HEK293 (cell line): Measurements from ENCODE around the gene RTBDN.

Experiments
- BCL11B ChIP-seq: fragments of 450-650 bp; formaldehyde crosslinking; IDR thresholded peaks from 2 replicates; pipeline ENCODE4 v1.5.1; 2016; ENCODE audit warnings: low read depth, missing biosample characterization, missing genetic modification characterization
- KLF17 ChIP-seq: fragments of 450-650 bp; formaldehyde crosslinking; IDR thresholded peaks from 2 replicates; pipeline ENCODE4 v1.5.1; 2016; ENCODE audit warnings: missing biosample characterization, missing genetic modification characterization
- KLF7 ChIP-seq: fragments of 450-650 bp; formaldehyde crosslinking; IDR thresholded peaks from 2 replicates; pipeline ENCODE4 v1.5.1; 2016; ENCODE audit warnings: missing biosample characterization, missing genetic modification characterization, borderline replicate concordance
- OSR2 ChIP-seq: fragments of 450-650 bp; formaldehyde crosslinking; IDR thresholded peaks from 2 replicates; pipeline ENCODE4 v1.5.1; 2016; ENCODE audit warnings: missing biosample characterization, missing genetic modification characterization
- OVOL3 ChIP-seq: fragments of 450-650 bp; formaldehyde crosslinking; IDR thresholded peaks from 2 replicates; pipeline ENCODE4 v1.5.1; 2016; ENCODE audit warnings: missing biosample characterization, missing genetic modification characterization
- PRDM2 ChIP-seq: fragments of 450-650 bp; formaldehyde crosslinking; IDR thresholded peaks from 2 replicates; pipeline ENCODE4 v1.5.1; 2016; ENCODE audit warnings: missing biosample characterization, missing genetic modification characterization, borderline replicate concordance
- RBAK ChIP-seq: fragments of 450-650 bp; formaldehyde crosslinking; IDR thresholded peaks from 2 replicates; pipeline ENCODE4 v1.5.1; 2016; ENCODE audit warnings: missing biosample characterization, missing genetic modification characterization
- REPIN1 ChIP-seq: fragments of 450-650 bp; formaldehyde crosslinking; IDR thresholded peaks from 2 replicates; pipeline ENCODE4 v1.5.1; 2017; ENCODE audit warnings: missing biosample characterization, missing genetic modification characterization, low read depth
- SCRT2 ChIP-seq: fragments of 450-650 bp; formaldehyde crosslinking; IDR thresholded peaks from 2 replicates; pipeline ENCODE4 v1.5.1; 2016; ENCODE audit warnings: missing biosample characterization, missing genetic modification characterization
- TCF7L2 ChIP-seq: IDR thresholded peaks from 2 replicates; pipeline ENCODE4 v1.6.1; 2011; ENCODE audit warnings: low read depth, mild to moderate bottlenecking, inconsistent platforms, low read length, moderate library complexity, borderline replicate concordance
- ZNF112 ChIP-seq: fragments of 450-650 bp; formaldehyde crosslinking; IDR thresholded peaks from 2 replicates; pipeline ENCODE4 v1.5.0; 2017; ENCODE audit warnings: missing biosample characterization, missing genetic modification characterization
- ZNF132 ChIP-seq: fragments of 450-650 bp; formaldehyde crosslinking; IDR thresholded peaks from 2 replicates; pipeline ENCODE4 v1.5.1; 2017; ENCODE audit warnings: missing biosample characterization, missing genetic modification characterization, borderline replicate concordance
- ZNF140 ChIP-seq: fragments of 450-650 bp; formaldehyde crosslinking; IDR thresholded peaks from 2 replicates; pipeline ENCODE4 v1.5.1; 2016; ENCODE audit warnings: missing biosample characterization, missing genetic modification characterization
- ZNF148 ChIP-seq: fragments of 450-650 bp; formaldehyde crosslinking; IDR thresholded peaks from 2 replicates; pipeline ENCODE4 v1.5.0; 2017; ENCODE audit warnings: missing biosample characterization, missing genetic modification characterization, borderline replicate concordance
- ZNF175 ChIP-seq: fragments of 450-650 bp; formaldehyde crosslinking; IDR thresholded peaks from 2 replicates; pipeline ENCODE4 v1.5.1; 2016; ENCODE audit warnings: missing biosample characterization, missing genetic modification characterization
- ZNF521 ChIP-seq: fragments of 450-650 bp; formaldehyde crosslinking; IDR thresholded peaks from 2 replicates; pipeline ENCODE4 v1.5.1; 2017; ENCODE audit warnings: missing biosample characterization, mild to moderate bottlenecking, missing genetic modification characterization
- ZNF529 ChIP-seq: fragments of 450-650 bp; formaldehyde crosslinking; IDR thresholded peaks from 2 replicates; pipeline ENCODE4 v1.5.1; 2017; ENCODE audit warnings: missing genetic modification characterization, missing biosample characterization; ENCODE audit not compliant: insufficient replicate concordance
- ZNF555 ChIP-seq: fragments of 450-650 bp; formaldehyde crosslinking; conservative IDR thresholded peaks from 2 replicates; pipeline ENCODE4 v1.5.1; 2017; ENCODE audit warnings: missing biosample characterization, mild to moderate bottlenecking, missing genetic modification characterization, inconsistent platforms
- ZNF580 ChIP-seq: fragments of 450-650 bp; formaldehyde crosslinking; IDR thresholded peaks from 2 replicates; pipeline ENCODE4 v1.5.1; 2016; ENCODE audit warnings: missing biosample characterization, missing genetic modification characterization
- ZNF600 ChIP-seq: fragments of 450-650 bp; formaldehyde crosslinking; IDR thresholded peaks from 2 replicates; pipeline ENCODE4 v1.5.1; 2016; ENCODE audit warnings: missing biosample characterization, missing genetic modification characterization
- ZNF629 ChIP-seq: fragments of 450-650 bp; formaldehyde crosslinking; IDR thresholded peaks from 2 replicates; pipeline ENCODE4 v1.5.1; 2017; ENCODE audit warnings: missing biosample characterization, missing genetic modification characterization
- ZNF639 ChIP-seq: fragments of 450-650 bp; formaldehyde crosslinking; IDR thresholded peaks from 2 replicates; pipeline ENCODE4 v1.5.1; 2016; ENCODE audit warnings: missing biosample characterization, missing genetic modification characterization
- ZNF707 ChIP-seq: fragments of 450-650 bp; formaldehyde crosslinking; IDR thresholded peaks from 2 replicates; pipeline ENCODE4 v1.5.1; 2016; ENCODE audit warnings: missing biosample characterization, missing genetic modification characterization
- ZNF792 ChIP-seq: fragments of 450-650 bp; formaldehyde crosslinking; IDR thresholded peaks from 2 replicates; pipeline ENCODE4 v1.5.1; 2016; ENCODE audit warnings: missing biosample characterization, missing genetic modification characterization

RTBDN gene

GRCh38 chr19:12796146-12797071 lies 38.0 kb downstream of the RTBDN start (continued):
- TF ChIP-seq ZNF639 (tag by site-specific recombination), result no peak
- no peak for TF ChIP-seq OVOL3
- no peak for TF ChIP-seq BCL11B (tag by site-specific recombination)
- TF ChIP-seq ZNF140 (tag by site-specific recombination), result no peak
- no peak for TF ChIP-seq TCF7L2
- TF ChIP-seq ZNF629 (tag by site-specific recombination), result 0 out of 2 replicates have a peak, but pooled peaks have one; percentile 29
- no peak for TF ChIP-seq ZNF555
- TF ChIP-seq ZNF132 (tag by site-specific recombination), result no peak
- TF ChIP-seq ZNF580 (tag by site-specific recombination), result no peak
- TF ChIP-seq KLF7 (tag by site-specific recombination), result no peak
- no peak for TF ChIP-seq RBAK (tag by site-specific recombination)
- no peak for TF ChIP-seq ZNF148 (tag by site-specific recombination)
- no peak for TF ChIP-seq ZNF707 (tag by site-specific recombination)
- TF ChIP-seq ZNF600 (tag by site-specific recombination), result peak; percentile 86
- TF ChIP-seq SCRT2 (tag by site-specific recombination), result no peak
- TF ChIP-seq REPIN1, result no peak
- TF ChIP-seq ZNF529 (tag by site-specific recombination), result no peak
- TF ChIP-seq ZNF792 (tag by site-specific recombination), result no peak
- no peak for TF ChIP-seq ZNF521
- TF ChIP-seq KLF17 (tag by site-specific recombination), result peak; percentile 77; the same call in 1 of the 2 replicates
- TF ChIP-seq OSR2, result no peak
- no peak for TF ChIP-seq ZNF175 (tag by site-specific recombination)
- TF ChIP-seq PRDM2 (tag by site-specific recombination), result no peak
- TF ChIP-seq ZNF112, result no peak
